CD14-positive monocyte (primary cell): Measurements from ENCODE around the gene UBXN4. TPM values are rescaled to one million over a fixed set of nuclear protein-coding genes. Genes with fewer than 3 reads are reported as not detected.

ENCODE experiments used
- DNase-seq, 3 donors: peaks; one replicate each; pipeline ENCODE4 v3.0.0-alpha.2; 2011 to 2022
- H2AFZ ChIP-seq: 2 replicates; pipeline ENCODE4 v1.6.0; 2012; ENCODE audit warnings: mild to moderate bottlenecking, low read depth, low read length, inconsistent platforms; ENCODE audit not compliant: insufficient read depth, poor library complexity, severe bottlenecking
- H3K27ac ChIP-seq, 2 donors: 1 replicate in 1 of 2; 2 replicates in 1 of 2; pipeline ENCODE4 v1.5.1; 2012 to 2013; ENCODE audit warnings: low read length in 2 of 2, control low read depth in 1 of 2, inconsistent platforms in 1 of 2, low read depth in 1 of 2, mild to moderate bottlenecking in 1 of 2
- H3K27me3 ChIP-seq, 2 donors: one replicate each; pipeline versions ENCODE4 v1.6.0 to v1.6.1; 2011 to 2013; ENCODE audit warnings: low read length in 2 of 2; ENCODE audit not compliant: control insufficient read depth in 2 of 2, insufficient read depth in 2 of 2
- H3K36me3 ChIP-seq, 2 donors: replicated peaks in 1 of 2; 1 replicate in 1 of 2; 2 replicates in 1 of 2; pipeline versions ENCODE4 v1.5.1 to v1.6.1; 2012 to 2013; ENCODE audit warnings: low read length in 2 of 2, control low read depth in 1 of 2, inconsistent platforms in 1 of 2, mild to moderate bottlenecking in 1 of 2; ENCODE audit not compliant: insufficient read depth in 2 of 2, control insufficient read depth in 1 of 2
- H3K4me1 ChIP-seq, 2 donors: 1 replicate in 1 of 2; 2 replicates in 1 of 2; pipeline versions ENCODE4 v1.5.1 to v1.6.1; 2012 to 2013; ENCODE audit warnings: low read length in 2 of 2, control low read depth in 1 of 2, inconsistent platforms in 1 of 2, mild to moderate bottlenecking in 1 of 2, moderate library complexity in 1 of 2; ENCODE audit not compliant: insufficient read depth in 2 of 2, control insufficient read depth in 1 of 2
- H3K4me2 ChIP-seq: replicated peaks from 2 replicates; pipeline ENCODE3; 2012; ENCODE audit warnings: low read length, moderate library complexity, mild to moderate bottlenecking; ENCODE audit not compliant: poor library complexity, severe bottlenecking; ENCODE audit errors: extremely low read depth
- H3K4me3 ChIP-seq, 3 experiments: fragments of 200-600 bp in 1 of 3; sonication (generic) in 1 of 3; replicated peaks in 1 of 3; 1 replicate in 2 of 3; 2 replicates in 1 of 3; pipeline ENCODE4 v1.5.1; 2011 to 2013; ENCODE audit warnings: low read length in 3 of 3, mild to moderate bottlenecking in 3 of 3, control low read depth in 2 of 3, low read depth in 2 of 3, inconsistent platforms in 1 of 3, moderate library complexity in 1 of 3
- H3K79me2 ChIP-seq: 2 replicates; pipeline ENCODE4 v1.6.0; 2012; ENCODE audit warnings: mild to moderate bottlenecking, control low read depth, inconsistent platforms, low read length, moderate library complexity; ENCODE audit not compliant: insufficient read depth
- H3K9ac ChIP-seq: 2 replicates; pipeline ENCODE4 v1.6.0; 2017; ENCODE audit warnings: low read length, mild to moderate bottlenecking; ENCODE audit not compliant: insufficient read depth, poor library complexity, severe bottlenecking
- H3K9me3 ChIP-seq, 2 donors: replicated peaks in 1 of 2; 1 replicate in 1 of 2; 2 replicates in 1 of 2; pipeline versions ENCODE4 v1.5.1 to v1.6.1; 2012 to 2013; ENCODE audit warnings: low read length in 2 of 2, control low read depth in 1 of 2; ENCODE audit not compliant: control insufficient read depth in 1 of 2, insufficient read depth in 1 of 2
- H4K20me1 ChIP-seq: 2 replicates; pipeline ENCODE4 v1.6.0; 2012; ENCODE audit warnings: mild to moderate bottlenecking, low read length, control low read depth, moderate library complexity; ENCODE audit not compliant: insufficient read depth
- H3K27ac Mint-ChIP-seq, 7 donors: one replicate each; pipeline ENCODE4 v1.8.0; 2020; ENCODE audit warnings: mild to moderate bottlenecking in 7 of 7, mixed read lengths in 7 of 7, moderate library complexity in 6 of 7, inconsistent platforms in 2 of 7
- H3K27me3 Mint-ChIP-seq, 3 donors: one replicate each; pipeline ENCODE4 v1.8.0; 2021 to 2022; ENCODE audit warnings: low read depth in 3 of 3, mild to moderate bottlenecking in 3 of 3, mixed read lengths in 3 of 3, moderate library complexity in 3 of 3, inconsistent platforms in 1 of 3
- H3K36me3 Mint-ChIP-seq, 2 donors: one replicate each; pipeline ENCODE4 v1.8.0; 2020; ENCODE audit warnings: mixed read lengths in 2 of 2, inconsistent platforms in 1 of 2, mild to moderate bottlenecking in 1 of 2
- H3K4me1 Mint-ChIP-seq: one replicate; pipeline ENCODE4 v1.8.0; 2020; ENCODE audit warnings: mild to moderate bottlenecking, mixed read lengths
- H3K4me3 Mint-ChIP-seq, 2 donors: one replicate each; pipeline ENCODE4 v1.8.0; 2020; ENCODE audit warnings: mild to moderate bottlenecking in 2 of 2, mixed read lengths in 2 of 2, moderate library complexity in 1 of 2
- H3K9me3 Mint-ChIP-seq, 7 donors: one replicate each; pipeline ENCODE4 v1.8.0; 2020 to 2022; ENCODE audit warnings: mixed read lengths in 7 of 7, mild to moderate bottlenecking in 6 of 7, moderate library complexity in 6 of 7, inconsistent platforms in 2 of 7
- WGBS: methylation state at CpG from one replicate; pipeline ENCODE4 v1.1.5; 2013; ENCODE audit warnings: missing lambda C conversion rate; ENCODE audit not compliant: insufficient coverage; 5-methylcytosine and 5-hydroxymethylcytosine counted together
- intact Hi-C, 2 donors: fragments of 100-400 bp; cut with micrococcal nuclease; formaldehyde crosslinking; loops; one replicate each; pipeline versions ENCODE4 v1.15.0 to v1.15.1; 2023
- polyA plus RNA-seq, 3 donors: library from polyadenylated mRNA; depleted of rRNA in 1 of 3; unstranded in 2 of 3; stranded (reverse) in 1 of 3; fragments of 300-500 nt in 2 of 3; fragments of >200 nt in 1 of 3; fragmentation: Illumina TruSeq in 2 of 3; gene quantifications; 1 replicate in 2 of 3; 2 replicates in 1 of 3; pipeline ENCODE4 v1.2.3, GENCODE V29; 2012 to 2021
- TF ChIP-seq, protein P1 (sequence below): fragments of 200-600 bp; IDR thresholded peaks from one replicate; pipeline ENCODE4 v1.8.0; 2022; ENCODE audit warnings: antibody characterized with exemption, mild to moderate bottlenecking

Gene UBXN4
- polyA plus RNA-seq, 3 donors, result 53.8 to 107 (median 74.2) TPM

DNA sequence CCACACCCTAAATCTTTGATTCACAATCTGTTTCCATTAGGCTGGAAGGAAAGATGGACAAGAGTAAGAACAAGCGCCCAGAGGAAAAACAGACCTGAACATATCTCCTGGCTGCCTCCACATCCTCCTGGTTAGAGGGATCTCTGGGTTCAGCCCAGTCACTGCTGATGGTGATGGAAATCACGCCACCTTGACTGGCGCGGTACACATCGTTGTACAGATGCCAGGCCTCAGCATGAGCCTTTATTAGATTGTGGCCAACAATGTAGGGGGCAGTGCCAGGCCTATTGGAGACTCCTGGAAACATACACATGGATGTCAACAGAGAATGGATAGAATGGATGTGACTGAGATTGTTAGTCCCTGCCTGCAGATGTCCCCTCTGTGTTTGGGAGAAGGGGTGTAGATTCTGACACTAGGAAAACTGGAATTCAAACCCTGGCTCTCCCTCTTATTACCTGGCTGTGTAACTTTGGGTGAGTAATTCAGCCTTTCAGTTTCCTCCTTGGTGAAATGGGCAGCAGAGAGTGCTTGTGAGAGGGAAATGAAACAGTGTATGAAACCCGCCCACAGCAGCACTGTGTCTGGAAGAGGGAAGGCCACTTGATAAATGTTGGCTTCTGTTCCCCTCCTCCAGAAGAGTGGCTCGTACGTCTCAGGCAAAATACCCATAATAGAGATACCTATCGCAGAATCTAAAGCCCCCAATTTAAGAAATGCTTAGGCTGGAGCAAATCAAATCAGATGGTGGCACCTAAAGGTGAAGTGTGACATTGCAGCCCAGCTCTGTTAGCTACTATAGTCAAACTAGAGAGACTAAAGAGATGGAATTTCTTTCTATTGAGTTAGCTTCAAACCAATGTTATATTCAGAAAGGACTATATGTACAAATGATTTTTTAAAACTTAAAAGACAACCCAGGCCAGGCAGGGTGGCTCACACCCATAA, 59.1 kb downstream of the UBXN4 start:
- H4K20me1 ChIP-seq, result no peaks in the 10 kb centered on the region
- H3K4me3 Mint-ChIP-seq, result no peak overlapping the region
- H3K27me3 Mint-ChIP-seq, result peaks cover 0 to 4% (median 3%) of the 10 kb centered on the region in 3 donors
- no peaks in the 10 kb centered on the region for H3K36me3 ChIP-seq
- intact Hi-C loops, result no loop called here
- H2AFZ ChIP-seq, result no peak overlapping the region
- H3K79me2 ChIP-seq, result no peaks in the 10 kb centered on the region
- no peak for DNase-seq
- H3K9me3 Mint-ChIP-seq, result peaks cover 6 to 28% (median 25%) of the 10 kb centered on the region in 7 donors
- no peak overlapping the region for H3K4me3 ChIP-seq
- H3K4me2 ChIP-seq, result no peak overlapping the region
- H3K27ac Mint-ChIP-seq, result no peak overlapping the region
- peaks cover 18 to 26% of the 10 kb centered on the region in 2 donors for H3K9me3 ChIP-seq
- TF ChIP-seq, protein P1, sequence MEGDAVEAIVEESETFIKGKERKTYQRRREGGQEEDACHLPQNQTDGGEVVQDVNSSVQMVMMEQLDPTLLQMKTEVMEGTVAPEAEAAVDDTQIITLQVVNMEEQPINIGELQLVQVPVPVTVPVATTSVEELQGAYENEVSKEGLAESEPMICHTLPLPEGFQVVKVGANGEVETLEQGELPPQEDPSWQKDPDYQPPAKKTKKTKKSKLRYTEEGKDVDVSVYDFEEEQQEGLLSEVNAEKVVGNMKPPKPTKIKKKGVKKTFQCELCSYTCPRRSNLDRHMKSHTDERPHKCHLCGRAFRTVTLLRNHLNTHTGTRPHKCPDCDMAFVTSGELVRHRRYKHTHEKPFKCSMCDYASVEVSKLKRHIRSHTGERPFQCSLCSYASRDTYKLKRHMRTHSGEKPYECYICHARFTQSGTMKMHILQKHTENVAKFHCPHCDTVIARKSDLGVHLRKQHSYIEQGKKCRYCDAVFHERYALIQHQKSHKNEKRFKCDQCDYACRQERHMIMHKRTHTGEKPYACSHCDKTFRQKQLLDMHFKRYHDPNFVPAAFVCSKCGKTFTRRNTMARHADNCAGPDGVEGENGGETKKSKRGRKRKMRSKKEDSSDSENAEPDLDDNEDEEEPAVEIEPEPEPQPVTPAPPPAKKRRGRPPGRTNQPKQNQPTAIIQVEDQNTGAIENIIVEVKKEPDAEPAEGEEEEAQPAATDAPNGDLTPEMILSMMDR, result no peak
- H3K36me3 Mint-ChIP-seq, result no peaks in the 10 kb centered on the region
- H3K27me3 ChIP-seq, result no peaks in the 10 kb centered on the region
- no peak overlapping the region for H3K9ac ChIP-seq
- no peak overlapping the region for H3K27ac ChIP-seq
- peaks cover 3 to 4% of the 10 kb centered on the region in 2 donors for H3K4me1 ChIP-seq
- 91% methylated on average over 4 of the region's 9 CpGs for WGBS
- H3K4me1 Mint-ChIP-seq, result peaks cover 17% of the 10 kb centered on the region

DNA sequence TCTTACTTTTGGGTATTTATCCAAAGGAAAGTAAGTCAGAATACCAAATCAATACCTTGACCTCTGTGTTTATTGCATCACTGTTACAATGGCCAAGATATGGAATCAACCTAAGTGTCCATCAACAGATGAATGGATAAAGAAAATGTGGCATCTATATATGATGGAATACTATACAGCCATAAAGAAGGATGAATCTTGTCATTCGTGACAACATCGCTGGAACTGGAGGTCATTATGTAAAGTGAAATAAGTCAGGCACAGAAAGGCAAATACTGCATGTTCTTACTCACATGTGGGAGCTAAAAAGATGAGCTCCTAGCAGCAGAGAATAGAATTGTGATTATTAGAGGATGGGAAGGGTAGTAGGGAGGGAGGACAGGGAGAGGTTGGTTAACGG, 60.7 kb downstream of the UBXN4 start:
- Histone ChIP-seq H3K4me3 (no peak overlapping the region), H2AFZ (no peak overlapping the region), H3K4me2 (no peak overlapping the region), H3K9me3 (peaks cover 18 to 26% of the 10 kb centered on the region in 2 donors), H3K9ac (no peak overlapping the region), H3K27me3 (no peaks in the 10 kb centered on the region), H3K79me2 (no peaks in the 10 kb centered on the region), H3K4me1 (peaks cover 1 to 3% of the 10 kb centered on the region in 2 donors), H4K20me1 (no peaks in the 10 kb centered on the region), H3K27ac (no peak overlapping the region), H3K36me3 (no peaks in the 10 kb centered on the region)
- TF ChIP-seq, protein P1, result no peak
- Mint-ChIP-seq H3K9me3 (peaks cover 6 to 28% (median 25%) of the 10 kb centered on the region in 7 donors), H3K27me3 (peaks cover 0 to 3% (median 2%) of the 10 kb centered on the region in 3 donors), H3K4me1 (peaks cover 14% of the 10 kb centered on the region), H3K27ac (no peak overlapping the region), H3K4me3 (no peak overlapping the region), H3K36me3 (no peaks in the 10 kb centered on the region)
- 67% methylated on average over 3 of the region's 3 CpGs for WGBS
- DNase-seq, result no peak
- intact Hi-C loops, result no loop called here
